GM18505 (cell line): ENCODE data around the gene CAMK4.
"Not testable (repeated sequence)": the region's sequence is repeated elsewhere in the genome, so short reads cannot be mapped to it uniquely, and the experiment has no call there.

ENCODE experiments used
- ATAC-seq: cut with Tn5 transposase; IDR thresholded peaks from one replicate; pipeline ENCODE4 v1.9.1; 2021; ENCODE audit not compliant: unreplicated experiment
- POLR2A ChIP-seq: IDR thresholded peaks from 4 replicates; pipeline ENCODE4 v1.6.1; 2011; ENCODE audit warnings: borderline replicate concordance; ENCODE audit not compliant: insufficient read depth, insufficient read length; ENCODE audit errors: extremely low read depth

Gene CAMK4

GRCh38 chr5:111407562-111407961 is 183.4 kb downstream of the CAMK4 start:
- no peak for TF ChIP-seq POLR2A

GRCh38 chr5:111408817-111409216 is 184.6 kb downstream of the CAMK4 start:
- no peak for TF ChIP-seq POLR2A
- no peak for ATAC-seq

More at GRCh38 chr5:111407562-111407961, 183.4 kb downstream of the CAMK4 start:
- no peak for ATAC-seq

- ATAC-seq, result not testable (repeated sequence)
These were observed 185.1 kb downstream of the CAMK4 start for GRCh38 chr5:111409266-111409665.

- not testable (repeated sequence) for ATAC-seq
These were observed 185.9 kb downstream of the CAMK4 start for GRCh38 chr5:111410067-111410466.

- TF ChIP-seq POLR2A, result no peak
- ATAC-seq, result no peak
These were observed 187.1 kb downstream of the CAMK4 start for GRCh38 chr5:111411301-111411700.

- no peak for TF ChIP-seq POLR2A
- ATAC-seq, result no peak
These were observed 188.4 kb downstream of the CAMK4 start for GRCh38 chr5:111412593-111412992.

GRCh38 chr5:111415053-111415452 is 190.9 kb downstream of the CAMK4 start:
- ATAC-seq, result no peak
- no peak for TF ChIP-seq POLR2A

GRCh38 chr5:111422245-111422644 is 198.1 kb downstream of the CAMK4 start:
- TF ChIP-seq POLR2A, result no peak
- peak; percentile 76 for ATAC-seq

- no peak for TF ChIP-seq POLR2A
- no peak for ATAC-seq
These were observed 198.8 kb downstream of the CAMK4 start for GRCh38 chr5:111422747-111423720.

GRCh38 chr5:111425205-111425604 is 201.0 kb downstream of the CAMK4 start:
- no peak for TF ChIP-seq POLR2A
- ATAC-seq, result no peak

- no peak for ATAC-seq
These were observed 203.6 kb downstream of the CAMK4 start for GRCh38 chr5:111427762-111428161.

GRCh38 chr5:111432883-111433536 is 208.8 kb downstream of the CAMK4 start:
- no peak for ATAC-seq
- no peak for TF ChIP-seq POLR2A

More at GRCh38 chr5:111427762-111428161, 203.6 kb downstream of the CAMK4 start:
- TF ChIP-seq POLR2A, result no peak

GRCh38 chr5:111434800-111435199 is 210.6 kb downstream of the CAMK4 start:
- no peak for ATAC-seq
- TF ChIP-seq POLR2A, result no peak
